Activated CD4-positive, alpha-beta T cell treated with anti-CD3 and anti-CD28 coated beads for 36 hours (primary cell): ENCODE data around the gene ALDOA. TPM values are rescaled to one million over a fixed set of nuclear protein-coding genes. Genes with fewer than 3 reads are reported as not detected.

ENCODE experiments used
- ATAC-seq: fragments of 200-7000 bp; cut with Tn5 transposase; one replicate; pipeline ENCODE4 v1.10.0; 2021; ENCODE audit warnings: mild to moderate bottlenecking, moderate library complexity
- CTCF ChIA-PET: fragments of 350-600 bp; sonication (Branson Sonifier 250); formaldehyde crosslinking; loops from one replicate; lab custom pipeline; 2021; ENCODE audit warnings: antibody characterized with exemption; lab: Charles Lee
- POLR2A ChIA-PET: fragments of 350-600 bp; sonication (Branson Sonifier 250); formaldehyde crosslinking; loops from one replicate; lab custom pipeline; 2021; ENCODE audit warnings: antibody characterized with exemption, inconsistent platforms; lab: Charles Lee
- DNase-seq: peaks from one replicate; pipeline ENCODE4 v3.0.0-alpha.2; 2020
- H3K27ac Mint-ChIP-seq: one replicate; pipeline ENCODE4 v1.8.0; 2021; ENCODE audit warnings: mixed read lengths
- H3K27me3 Mint-ChIP-seq: one replicate; pipeline ENCODE4 v1.8.0; 2021; ENCODE audit warnings: mixed read lengths
- H3K36me3 Mint-ChIP-seq: one replicate; pipeline ENCODE4 v1.8.0; 2021; ENCODE audit warnings: low read depth, mixed read lengths
- H3K4me1 Mint-ChIP-seq: one replicate; pipeline ENCODE4 v1.8.0; 2021; ENCODE audit warnings: mixed read lengths
- H3K4me3 Mint-ChIP-seq: one replicate; pipeline ENCODE4 v1.8.0; 2021; ENCODE audit warnings: mild to moderate bottlenecking, moderate library complexity, mixed read lengths
- H3K9me3 Mint-ChIP-seq: one replicate; pipeline ENCODE4 v1.8.0; 2021; ENCODE audit warnings: low read depth, mixed read lengths
- intact Hi-C, 2 experiments: fragments of 100-400 bp; cut with DNase I in 1 of 2; cut with micrococcal nuclease in 1 of 2; formaldehyde crosslinking; loops; one replicate each; pipeline versions ENCODE4 v1.14.2 to v1.15.1; 2022 to 2024; cut with DNase I, micrococcal nuclease
- total RNA-seq, 2 experiments: library from RNA; stranded (reverse); gene quantifications; one replicate each; pipeline ENCODE4 v1.2.3, GENCODE V29; 2021

Gene ALDOA
- total RNA-seq, 2 experiments from 2014 or later = 2,482 to 3,644 TPM

GRCh38 chr16:30026449-30026848 is 39.1 kb upstream of the ALDOA start:
- ATAC-seq = no peak
- intact Hi-C loops = loop anchor here in 1 of 2 experiments (10.0 kb wide), 1 partner anchor 162 kb away; the partner anchor contains the start of gene CDIPT
- CTCF ChIA-PET = no interaction called here

GRCh38 chr16:30027588-30028437 is 37.7 kb upstream of the ALDOA start:
- H3K27me3 Mint-ChIP-seq = peaks cover 43% of the 10 kb centered on the region
- DNase-seq = no peak

More at GRCh38 chr16:30026449-30026848, 39.1 kb upstream of the ALDOA start:
- no peaks in the 10 kb centered on the region for H3K9me3 Mint-ChIP-seq
- no peaks in the 10 kb centered on the region for H3K36me3 Mint-ChIP-seq
- peaks cover 4% of the 10 kb centered on the region for H3K4me1 Mint-ChIP-seq
- no peak overlapping the region for H3K4me3 Mint-ChIP-seq
- H3K27me3 Mint-ChIP-seq = peaks cover 37% of the 10 kb centered on the region
- H3K27ac Mint-ChIP-seq = no peak overlapping the region
- DNase-seq = no peak
- POLR2A ChIA-PET = no interaction called here

GRCh38 chr16:30028438-30029076 is 37.0 kb upstream of the ALDOA start:
- DNase-seq (peak; percentile 57), ATAC-seq (no peak)
- ChIA-PET POLR2A (interaction anchor here (0.6 kb wide), 1 partner anchor 1146 kb away, joined by 3 read pairs; no protein-coding TSS in a partner anchor), CTCF (interaction anchor here (0.6 kb wide), 1 partner anchor 270 kb away, joined by 4 read pairs; no protein-coding TSS in a partner anchor)
- intact Hi-C loops = loop anchor here in 1 of 2 experiments (10.0 kb wide), 1 partner anchor 164 kb away; the partner anchor contains the start of gene CDIPT
- H3K4me3 Mint-ChIP-seq = no peak overlapping the region
- no peaks in the 10 kb centered on the region for H3K9me3 Mint-ChIP-seq
- H3K27ac Mint-ChIP-seq = no peak overlapping the region
- no peaks in the 10 kb centered on the region for H3K36me3 Mint-ChIP-seq
- H3K27me3 Mint-ChIP-seq = peaks cover 43% of the 10 kb centered on the region
- peaks cover 7% of the 10 kb centered on the region for H3K4me1 Mint-ChIP-seq

More at GRCh38 chr16:30027588-30028437, 37.7 kb upstream of the ALDOA start:
- peaks cover 7% of the 10 kb centered on the region for H3K4me1 Mint-ChIP-seq
- POLR2A ChIA-PET = interaction anchor here (0.6 kb wide), 1 partner anchor 1145 kb away, joined by 3 read pairs; no protein-coding TSS in a partner anchor
- H3K9me3 Mint-ChIP-seq = no peaks in the 10 kb centered on the region
- intact Hi-C loops = loop anchor here in 1 of 2 experiments (10.0 kb wide), 1 partner anchor 163 kb away; the partner anchor contains the start of gene CDIPT
- no peak for ATAC-seq
- CTCF ChIA-PET = interaction anchor here (0.6 kb wide), 1 partner anchor 270 kb away, joined by 4 read pairs; no protein-coding TSS in a partner anchor
- H3K4me3 Mint-ChIP-seq = no peak overlapping the region
- H3K36me3 Mint-ChIP-seq = no peaks in the 10 kb centered on the region
- no peak overlapping the region for H3K27ac Mint-ChIP-seq

GRCh38 chr16:30030011-30030685 is 35.4 kb upstream of the ALDOA start:
- ChIA-PET POLR2A (no interaction called here), CTCF (interaction anchor here (0.5 to 4.5 kb wide), 4 partner anchors 18 to 348 kb away, joined by 3 to 22 read pairs (median 3); partner anchors contain the start of gene TBX6)
- peaks cover 8% of the 10 kb centered on the region for H3K4me1 Mint-ChIP-seq
- H3K27me3 Mint-ChIP-seq = peaks cover 46% of the 10 kb centered on the region
- H3K9me3 Mint-ChIP-seq = no peaks in the 10 kb centered on the region
- intact Hi-C loops = no loop called here
- H3K27ac Mint-ChIP-seq = no peak overlapping the region
- H3K36me3 Mint-ChIP-seq = no peaks in the 10 kb centered on the region
- ATAC-seq (no peak), DNase-seq (no peak)
- no peak overlapping the region for H3K4me3 Mint-ChIP-seq

GRCh38 chr16:30030841-30031413 is 34.6 kb upstream of the ALDOA start, which contains the start of gene TLCD3B:
TSS of gene TLCD3B (minus strand) at chr16:30031271. CDS start at chr16:30030527, 744 bp downstream.
- ChIA-PET CTCF (interaction anchor here (0.7 to 4.5 kb wide), 11 partner anchors 8 to 331 kb away, joined by 3 to 22 read pairs (median 5); partner anchors contain the start of genes ASPHD1, C16orf92, SEZ6L2 and TMEM219), POLR2A (no interaction called here)
- intact Hi-C loops = no loop called here
- H3K27ac Mint-ChIP-seq = no peak within 1 kb of the TSS
- H3K27me3 Mint-ChIP-seq = peaks cover 46% of the 10 kb centered on the region
- H3K9me3 Mint-ChIP-seq = no peaks in the 10 kb centered on the region
- H3K36me3 Mint-ChIP-seq = no peaks in the 10 kb centered on the region
- H3K4me1 Mint-ChIP-seq = peaks cover 8% of the 10 kb centered on the region
- DNase-seq (no peak), ATAC-seq (no peak)
- H3K4me3 Mint-ChIP-seq = peak within 1 kb of the TSS; percentile 8

GRCh38 chr16:30031477-30031918 is 34.1 kb upstream of the ALDOA start:
- H3K36me3 Mint-ChIP-seq = no peaks in the 10 kb centered on the region
- no peaks in the 10 kb centered on the region for H3K9me3 Mint-ChIP-seq
- peaks cover 45% of the 10 kb centered on the region for H3K27me3 Mint-ChIP-seq
- no peak overlapping the region for H3K27ac Mint-ChIP-seq
- no peak for ATAC-seq
- POLR2A ChIA-PET = no interaction called here
- CTCF ChIA-PET = interaction anchor here (0.6 to 4.5 kb wide), 28 partner anchors 8 to 351 kb away, joined by 3 to 22 read pairs (median 4); partner anchors contain the start of genes ALDOA, ASPHD1, C16orf92 and KCTD13
- H3K4me3 Mint-ChIP-seq = no peak overlapping the region
- intact Hi-C loops = no loop called here
- H3K4me1 Mint-ChIP-seq = peaks cover 8% of the 10 kb centered on the region
- DNase-seq = no peak

GRCh38 chr16:30032083-30032819 is 33.3 kb upstream of the ALDOA start:
- intact Hi-C loops = loop anchor here in 1 of 2 experiments (1.0 kb wide), 2 partner anchors 169 to 332 kb away; partner anchors contain the start of gene CDIPT
- DNase-seq = peak; percentile 80
- H3K9me3 Mint-ChIP-seq = no peaks in the 10 kb centered on the region
- no peak overlapping the region for H3K27ac Mint-ChIP-seq
- H3K4me3 Mint-ChIP-seq = peak overlapping the region; percentile 8
- ChIA-PET POLR2A (no interaction called here), CTCF (interaction anchor here (0.6 to 4.5 kb wide), 37 partner anchors 7 to 352 kb away, joined by 3 to 22 read pairs (median 4); partner anchors contain the start of genes ALDOA, ASPHD1, C16orf92 and KCTD13)
- H3K4me1 Mint-ChIP-seq = peaks cover 8% of the 10 kb centered on the region
- no peaks in the 10 kb centered on the region for H3K36me3 Mint-ChIP-seq
- ATAC-seq = peak; percentile 62
- H3K27me3 Mint-ChIP-seq = peaks cover 38% of the 10 kb centered on the region

- POLR2A ChIA-PET = no interaction called here
- CTCF ChIA-PET = interaction anchor here (0.9 to 4.5 kb wide), 10 partner anchors 10 to 185 kb away, joined by 3 to 22 read pairs (median 5); partner anchors contain the start of gene C16orf92
- H3K4me1 Mint-ChIP-seq = peaks cover 8% of the 10 kb centered on the region
- intact Hi-C loops = no loop called here
- no peak overlapping the region for H3K27ac Mint-ChIP-seq
- H3K27me3 Mint-ChIP-seq = peaks cover 28% of the 10 kb centered on the region
- ATAC-seq (peak; percentile 71), DNase-seq (peak; percentile 49)
- H3K9me3 Mint-ChIP-seq = no peaks in the 10 kb centered on the region
- H3K4me3 Mint-ChIP-seq = no peak overlapping the region
- H3K36me3 Mint-ChIP-seq = no peaks in the 10 kb centered on the region
Observed at GRCh38 chr16:30033270-30033669, 32.3 kb upstream of the ALDOA start.

GRCh38 chr16:30040221-30040620 is 25.3 kb upstream of the ALDOA start:
- no peaks in the 10 kb centered on the region for H3K4me1 Mint-ChIP-seq
- no peak for ATAC-seq
- ChIA-PET CTCF (interaction anchor here (1.1 to 1.6 kb wide), 3 partner anchors 9 to 340 kb away, joined by 4 to 5 read pairs (median 4); partner anchors contain the start of gene TLCD3B), POLR2A (no interaction called here)
- no peaks in the 10 kb centered on the region for H3K9me3 Mint-ChIP-seq
- no peak overlapping the region for H3K27ac Mint-ChIP-seq
- peaks cover 2% of the 10 kb centered on the region for H3K27me3 Mint-ChIP-seq
- no peaks in the 10 kb centered on the region for H3K36me3 Mint-ChIP-seq
- no peak overlapping the region for H3K4me3 Mint-ChIP-seq
- intact Hi-C loops = no loop called here
- no peak for DNase-seq
